Endothelial cell (in vitro differentiated cells): ENCODE measurements around the gene APOA1. TPM values are rescaled to one million over a fixed set of nuclear protein-coding genes. Genes with fewer than 3 reads are reported as not detected.

Experiments used
- DNase-seq: peaks from one replicate; pipeline ENCODE4 v3.0.0; 2021; ENCODE audit warnings: low spot score
- H3K27ac Mint-ChIP-seq: one replicate; pipeline ENCODE4 v1.8.0; 2021; ENCODE audit warnings: mixed read lengths, inconsistent platforms; ENCODE audit not compliant: unreplicated experiment
- H3K27me3 Mint-ChIP-seq: one replicate; pipeline ENCODE4 v1.8.0; 2021; ENCODE audit warnings: mild to moderate bottlenecking, moderate library complexity, mixed read lengths, inconsistent platforms; ENCODE audit not compliant: unreplicated experiment
- H3K36me3 Mint-ChIP-seq: one replicate; pipeline ENCODE4 v1.8.0; 2021; ENCODE audit warnings: mild to moderate bottlenecking, low read depth, mixed read lengths, inconsistent platforms; ENCODE audit not compliant: unreplicated experiment
- H3K4me1 Mint-ChIP-seq: one replicate; pipeline ENCODE4 v1.8.0; 2021; ENCODE audit warnings: mild to moderate bottlenecking, mixed read lengths, inconsistent platforms; ENCODE audit not compliant: unreplicated experiment
- H3K4me3 Mint-ChIP-seq: one replicate; pipeline ENCODE4 v1.8.0; 2021; ENCODE audit warnings: mild to moderate bottlenecking, mixed read lengths, inconsistent platforms; ENCODE audit not compliant: unreplicated experiment
- H3K9me3 Mint-ChIP-seq: one replicate; pipeline ENCODE4 v1.8.0; 2021; ENCODE audit warnings: mixed read lengths, inconsistent platforms; ENCODE audit not compliant: unreplicated experiment
- long read RNA-seq: library from polyadenylated mRNA; unstranded; transcript quantifications from one replicate; pipeline ENCODE4 v2.0.0, GENCODE V29; 2020; ENCODE audit not compliant: unreplicated experiment
- total RNA-seq: library from RNA; stranded (reverse); fragmentation: NEBNext Ultra II Directional; extraction: Animal tissue kit (Norgen Biotek cat#: 25700); gene quantifications from one replicate; pipeline ENCODE4 v1.2.1, GENCODE V29; 2021; ENCODE audit not compliant: unreplicated experiment
- TF ChIP-seq, protein P1 (sequence below): fragments of 200-600 bp; sonication (generic); IDR thresholded peaks from one replicate; pipeline ENCODE4 v1.5.0; 2021; ENCODE audit warnings: antibody characterized with exemption; ENCODE audit not compliant: unreplicated experiment

The APOA1 gene
- 1.2 TPM for total RNA-seq
- long read RNA-seq, result 0 reads

DNA sequence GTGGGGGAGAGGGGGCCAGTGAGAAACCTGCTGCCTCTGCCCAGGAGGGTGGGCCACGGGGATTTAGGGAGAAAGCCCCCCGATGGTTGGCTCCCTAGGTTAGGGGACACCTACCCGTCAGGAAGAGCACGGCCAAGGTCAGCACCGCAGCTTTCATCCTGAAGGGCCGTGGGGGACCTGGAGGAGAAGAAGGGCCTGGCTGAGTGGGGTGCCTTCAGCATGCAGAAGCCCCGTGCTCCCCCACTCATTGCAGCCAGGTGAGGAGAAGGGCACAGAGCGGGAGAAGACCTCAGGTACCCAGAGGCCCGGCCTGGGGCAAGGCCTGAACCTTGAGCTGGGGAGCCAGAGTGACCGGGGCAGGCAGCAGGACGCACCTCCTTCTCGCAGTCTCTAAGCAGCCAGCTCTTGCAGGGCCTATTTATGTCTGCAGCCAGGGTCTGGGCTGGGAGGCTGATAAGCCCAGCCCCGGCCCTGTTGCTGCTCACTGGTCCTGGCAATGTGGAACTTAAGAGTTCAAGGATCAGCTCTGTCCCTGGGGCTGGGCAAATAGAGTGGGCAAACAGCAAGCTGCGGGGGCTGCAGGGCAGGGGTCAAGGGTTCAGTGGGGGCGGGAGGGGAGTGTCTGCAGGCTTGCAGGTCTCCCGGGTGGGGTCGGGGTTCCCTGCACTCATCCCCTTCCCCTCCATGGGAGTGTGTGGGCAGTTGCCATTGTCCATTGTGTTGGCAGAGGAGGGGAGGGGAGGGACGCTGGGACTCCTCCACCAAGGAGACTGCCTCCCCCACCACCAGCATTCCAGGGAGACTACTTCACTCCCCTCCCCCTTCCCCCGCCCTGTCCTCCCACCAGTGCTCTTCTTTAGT, at the start of gene APOA1:
TSS of gene APOA1 (minus strand) at position 392 of the 861 bp plus-strand sequence. CDS start at position 157, 235 bp downstream.
- Mint-ChIP-seq H3K4me1 (peaks cover 15% of the 10 kb centered on the region), H3K4me3 (no peak within 1 kb of the TSS), H3K27me3 (peaks cover 2% of the 10 kb centered on the region), H3K27ac (no peak within 1 kb of the TSS), H3K9me3 (no peaks in the 10 kb centered on the region), H3K36me3 (no peaks in the 10 kb centered on the region)
- no peak for DNase-seq
- TF ChIP-seq, protein P1, sequence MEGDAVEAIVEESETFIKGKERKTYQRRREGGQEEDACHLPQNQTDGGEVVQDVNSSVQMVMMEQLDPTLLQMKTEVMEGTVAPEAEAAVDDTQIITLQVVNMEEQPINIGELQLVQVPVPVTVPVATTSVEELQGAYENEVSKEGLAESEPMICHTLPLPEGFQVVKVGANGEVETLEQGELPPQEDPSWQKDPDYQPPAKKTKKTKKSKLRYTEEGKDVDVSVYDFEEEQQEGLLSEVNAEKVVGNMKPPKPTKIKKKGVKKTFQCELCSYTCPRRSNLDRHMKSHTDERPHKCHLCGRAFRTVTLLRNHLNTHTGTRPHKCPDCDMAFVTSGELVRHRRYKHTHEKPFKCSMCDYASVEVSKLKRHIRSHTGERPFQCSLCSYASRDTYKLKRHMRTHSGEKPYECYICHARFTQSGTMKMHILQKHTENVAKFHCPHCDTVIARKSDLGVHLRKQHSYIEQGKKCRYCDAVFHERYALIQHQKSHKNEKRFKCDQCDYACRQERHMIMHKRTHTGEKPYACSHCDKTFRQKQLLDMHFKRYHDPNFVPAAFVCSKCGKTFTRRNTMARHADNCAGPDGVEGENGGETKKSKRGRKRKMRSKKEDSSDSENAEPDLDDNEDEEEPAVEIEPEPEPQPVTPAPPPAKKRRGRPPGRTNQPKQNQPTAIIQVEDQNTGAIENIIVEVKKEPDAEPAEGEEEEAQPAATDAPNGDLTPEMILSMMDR, result no peak

DNA sequence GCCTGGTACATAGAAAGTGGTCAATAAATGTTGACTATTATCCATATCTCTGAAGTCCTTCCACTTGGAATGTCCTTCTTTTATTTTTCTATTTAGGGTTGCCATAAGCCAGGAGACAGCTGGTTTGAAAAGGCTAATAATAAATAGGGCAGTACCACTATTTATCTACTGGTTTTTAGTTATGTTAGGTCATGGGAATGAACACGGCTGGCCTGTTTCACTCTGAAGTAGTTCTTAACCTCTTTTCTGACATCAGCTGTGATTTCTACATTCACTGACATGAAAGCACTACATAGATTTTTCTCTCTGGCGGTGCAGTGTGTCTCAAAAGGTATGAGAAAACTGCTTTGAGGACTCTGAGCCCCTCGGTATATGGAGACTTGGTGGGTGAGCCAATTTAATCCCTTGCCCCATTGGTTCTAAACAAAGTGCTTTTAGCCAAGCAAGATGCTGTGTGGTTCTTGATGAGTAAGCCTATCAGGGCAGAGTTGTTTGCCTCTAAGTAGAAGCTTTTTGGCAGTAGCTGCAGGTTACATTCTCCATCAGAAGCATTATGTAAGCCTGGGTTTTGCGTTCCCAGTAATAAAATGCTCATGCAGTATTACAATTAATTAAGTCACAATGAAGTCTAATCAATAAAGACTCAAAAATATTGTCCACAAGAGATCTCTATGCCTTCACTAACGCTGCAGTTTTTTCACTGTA, 48.7 kb upstream of the APOA1 start:
- Mint-ChIP-seq H3K4me3 (no peak overlapping the region), H3K27ac (no peak overlapping the region), H3K36me3 (no peaks in the 10 kb centered on the region), H3K27me3 (no peaks in the 10 kb centered on the region), H3K9me3 (no peaks in the 10 kb centered on the region), H3K4me1 (peaks cover 20% of the 10 kb centered on the region)
- no peak for DNase-seq
- TF ChIP-seq, protein P1, result no peak

DNA sequence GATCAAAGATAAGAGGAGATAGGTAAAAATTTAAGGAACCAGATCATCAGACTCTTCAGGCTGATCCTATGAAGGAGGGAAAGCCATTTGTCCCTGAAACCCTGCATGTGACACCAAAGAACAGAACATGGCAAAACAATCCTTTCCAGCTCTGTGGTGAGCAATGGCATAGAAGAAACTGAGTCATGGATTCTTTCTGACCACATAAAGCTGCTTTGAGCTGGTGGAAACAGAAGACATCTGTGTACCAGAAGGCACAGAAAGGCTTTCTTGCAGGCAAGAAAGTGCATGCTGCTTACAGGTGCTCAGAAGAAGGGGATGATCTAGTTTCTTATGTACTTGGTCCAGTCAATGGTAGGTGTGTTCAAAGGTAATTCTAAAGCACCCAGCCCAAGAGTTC, 45.0 kb upstream of the APOA1 start:
- Mint-ChIP-seq H3K27ac (no peak overlapping the region), H3K9me3 (no peaks in the 10 kb centered on the region), H3K4me3 (no peak overlapping the region), H3K36me3 (no peaks in the 10 kb centered on the region), H3K27me3 (no peaks in the 10 kb centered on the region), H3K4me1 (no peaks in the 10 kb centered on the region)
- TF ChIP-seq, protein P1, result no peak
- DNase-seq, result no peak

DNA sequence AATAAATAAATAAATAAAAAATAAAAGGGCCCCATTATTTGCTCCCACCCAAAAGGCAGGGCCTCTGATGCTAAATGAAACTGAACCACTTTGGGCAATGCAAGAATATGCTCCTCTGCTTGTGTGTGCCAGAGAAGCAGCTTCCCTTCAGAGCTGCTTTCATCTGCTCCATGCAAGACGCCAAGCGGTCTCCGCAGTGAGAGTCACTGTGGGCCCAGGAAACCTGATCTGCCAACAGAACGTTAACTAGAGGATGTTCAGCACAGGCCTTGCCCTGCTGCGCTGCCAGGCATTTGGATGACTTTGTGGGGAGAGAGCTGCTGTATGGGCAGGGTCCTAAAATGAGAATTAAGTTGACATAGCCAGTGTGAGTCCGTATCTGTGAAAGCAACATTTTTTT, 43.7 kb upstream of the APOA1 start:
- H3K27me3 Mint-ChIP-seq, result no peaks in the 10 kb centered on the region
- TF ChIP-seq, protein P1, result no peak
- H3K9me3 Mint-ChIP-seq, result no peaks in the 10 kb centered on the region
- no peaks in the 10 kb centered on the region for H3K36me3 Mint-ChIP-seq
- peaks cover 2% of the 10 kb centered on the region for H3K4me1 Mint-ChIP-seq
- no peak overlapping the region for H3K4me3 Mint-ChIP-seq
- H3K27ac Mint-ChIP-seq, result no peak overlapping the region
- no peak for DNase-seq
